ENCODE results near the gene C14orf132. TPM values are rescaled to one million over a fixed set of nuclear protein-coding genes. Genes with fewer than 3 reads are reported as not detected.

Gene C14orf132
- polyA plus RNA-seq, 3 donors: not detected

GRCh38 chr14:96105926-96106441, 66.8 kb downstream of the C14orf132 start:
- H3K9ac ChIP-seq (ENCODE audit: insufficient read depth, low read length, poor library complexity, severe bottlenecking): no peak overlapping the region

DNA sequence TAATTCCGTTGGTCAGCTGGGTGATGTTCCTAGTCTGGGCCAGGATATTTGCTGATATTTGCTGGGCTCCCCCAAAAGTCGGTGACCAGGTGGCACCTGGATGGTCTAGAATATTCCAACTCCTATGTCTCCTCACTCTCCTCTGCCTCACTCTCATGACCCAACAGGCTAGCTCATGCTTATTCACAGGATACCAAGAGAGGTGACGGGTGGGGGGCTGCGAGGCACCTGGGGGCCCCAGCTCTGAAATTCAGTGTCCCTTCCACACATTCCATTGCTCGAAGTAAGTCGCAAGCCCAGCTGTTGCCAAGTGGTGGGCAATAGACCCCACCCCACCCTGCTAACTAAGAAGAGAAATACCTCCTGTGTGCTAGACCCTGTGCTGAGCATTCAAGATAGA, 67.7 kb downstream of the C14orf132 start:
- H2AFZ ChIP-seq (ENCODE audit: insufficient read depth, low read depth, low read length, poor library complexity, severe bottlenecking): no peak overlapping the region
- no peak overlapping the region for H3K9ac ChIP-seq (ENCODE audit: insufficient read depth, low read length, poor library complexity, severe bottlenecking)
- H3K27me3 ChIP-seq (ENCODE audit: control insufficient read depth in 2 of 2, insufficient read depth in 2 of 2, low read length in 2 of 2): no peaks in the 10 kb centered on the region
- no peaks in the 10 kb centered on the region for H3K9me3 ChIP-seq (replicated peaks in 1 of 2; ENCODE audit: control insufficient read depth in 1 of 2, insufficient read depth in 1 of 2, low read length in 2 of 2)
- Mint-ChIP-seq H3K36me3 (no peaks in the 10 kb centered on the region), H3K27ac (no peak overlapping the region), H3K4me3 (no peak overlapping the region), H3K9me3 (peaks cover 0 to 4% (median 0%) of the 10 kb centered on the region in 7 donors), H3K27me3 (ENCODE audit: low read depth in 3 of 3) (peaks cover 0 to 3% (median 0%) of the 10 kb centered on the region in 3 donors), H3K4me1 (no peaks in the 10 kb centered on the region)
- no peaks in the 10 kb centered on the region for H3K79me2 ChIP-seq (ENCODE audit: insufficient read depth, low read length)
- H3K36me3 ChIP-seq (replicated peaks in 1 of 2; ENCODE audit: control insufficient read depth in 1 of 2, insufficient read depth in 2 of 2, low read length in 2 of 2): no peaks in the 10 kb centered on the region
- WGBS (ENCODE audit: insufficient coverage): 91% methylated on average over 5 of the region's 6 CpGs
- H3K4me3 ChIP-seq (replicated peaks in 1 of 3; ENCODE audit: low read depth in 2 of 3, low read length in 3 of 3): no peak overlapping the region
- DNase-seq: no peak
- no peak for TF ChIP-seq CTCF (IDR thresholded peaks at IDR 0.05)
- H4K20me1 ChIP-seq (ENCODE audit: insufficient read depth, low read length): no peaks in the 10 kb centered on the region
- H3K4me1 ChIP-seq (ENCODE audit: control insufficient read depth in 1 of 2, insufficient read depth in 2 of 2, low read length in 2 of 2): no peaks in the 10 kb centered on the region
- intact Hi-C loops (cut with micrococcal nuclease): loop anchor here in 1 of 2 donors (10.0 kb wide), 1 partner anchor 168 kb away; no protein-coding TSS in a partner anchor
- no peak overlapping the region for H3K27ac ChIP-seq (ENCODE audit: low read depth in 1 of 2, low read length in 2 of 2)
- no peak overlapping the region for H3K4me2 ChIP-seq (replicated peaks; ENCODE audit: extremely low read depth, low read length, poor library complexity, severe bottlenecking)

More at GRCh38 chr14:96105926-96106441, 66.8 kb downstream of the C14orf132 start:
- Histone ChIP-seq H3K27me3 (ENCODE audit: control insufficient read depth in 2 of 2, insufficient read depth in 2 of 2, low read length in 2 of 2) (no peaks in the 10 kb centered on the region), H3K4me2 (replicated peaks; ENCODE audit: extremely low read depth, low read length, poor library complexity, severe bottlenecking) (no peak overlapping the region), H2AFZ (ENCODE audit: insufficient read depth, low read depth, low read length, poor library complexity, severe bottlenecking) (no peak overlapping the region), H3K36me3 (replicated peaks in 1 of 2; ENCODE audit: control insufficient read depth in 1 of 2, insufficient read depth in 2 of 2, low read length in 2 of 2) (no peaks in the 10 kb centered on the region), H3K79me2 (ENCODE audit: insufficient read depth, low read length) (no peaks in the 10 kb centered on the region), H3K4me1 (ENCODE audit: control insufficient read depth in 1 of 2, insufficient read depth in 2 of 2, low read length in 2 of 2) (no peaks in the 10 kb centered on the region), H4K20me1 (ENCODE audit: insufficient read depth, low read length) (no peaks in the 10 kb centered on the region), H3K27ac (ENCODE audit: low read depth in 1 of 2, low read length in 2 of 2) (no peak overlapping the region), H3K4me3 (replicated peaks in 1 of 3; ENCODE audit: low read depth in 2 of 3, low read length in 3 of 3) (no peak overlapping the region), H3K9me3 (replicated peaks in 1 of 2; ENCODE audit: control insufficient read depth in 1 of 2, insufficient read depth in 1 of 2, low read length in 2 of 2) (no peaks in the 10 kb centered on the region)
- Mint-ChIP-seq H3K4me3 (no peak overlapping the region), H3K36me3 (no peaks in the 10 kb centered on the region), H3K27ac (no peak overlapping the region), H3K9me3 (peaks cover 0 to 2% (median 0%) of the 10 kb centered on the region in 7 donors), H3K4me1 (no peaks in the 10 kb centered on the region), H3K27me3 (ENCODE audit: low read depth in 3 of 3) (peaks cover 0 to 5% (median 0%) of the 10 kb centered on the region in 3 donors)
- no peak for DNase-seq
- TF ChIP-seq CTCF (IDR thresholded peaks at IDR 0.05): no peak
- 87% methylated on average over 13 of the region's 15 CpGs for WGBS (ENCODE audit: insufficient coverage)
- intact Hi-C loops (cut with micrococcal nuclease): loop anchor here in 1 of 2 donors (10.0 kb wide), 1 partner anchor 169 kb away; no protein-coding TSS in a partner anchor
